A549 (cell line): Measurements from ENCODE around the gene DNM3.

ENCODE experiments used
- CHD2 ChIP-seq: fragments of 150-350 bp; IDR thresholded peaks from 2 replicates; pipeline ENCODE4 v1.6.1; 2014; ENCODE audit warnings: low read length; ENCODE audit not compliant: partially characterized antibody
- EP300 ChIP-seq, 2 experiments: fragments of >200 bp; sonication (Bioruptor Twin); formaldehyde crosslinking; IDR thresholded peaks; 2 replicates in 1 of 2; 3 replicates in 1 of 2; pipeline ENCODE4 v1.6.1; 2016 to 2017

GRCh38 chr1:171896936-171897703 lies 55.8 kb downstream of the DNM3 start:
- TF ChIP-seq EP300 (IDR thresholded peaks at IDR 0.05) (no peak), CHD2 (no peak)
